Stomach (tissue), 9 donors: ENCODE measurements around the gene SCRT2. TPM values are rescaled to one million over a fixed set of nuclear protein-coding genes. Genes with fewer than 3 reads are reported as not detected.

Experiments used
- DNase-seq, 2 donors: peaks; one replicate each; pipeline versions ENCODE4 v3.0.0 to v3.0.0-alpha.2; 2013 to 2019
- H3K27ac ChIP-seq, 5 donors: fragments of 200-600 bp in 4 of 5; sonication (generic) in 4 of 5; one replicate each; pipeline ENCODE4 v1.5.1; 2013 to 2019; ENCODE audit warnings: mild to moderate bottlenecking in 1 of 5, moderate library complexity in 1 of 5
- H3K27me3 ChIP-seq, 3 donors: fragments of 200-600 bp; sonication (generic); one replicate each; pipeline ENCODE4 v1.5.1; 2017 to 2019; ENCODE audit warnings: mixed run types in 1 of 3
- H3K36me3 ChIP-seq, 4 donors: fragments of 200-600 bp; sonication (generic); 1 replicate in 3 of 4; 2 replicates in 1 of 4; pipeline ENCODE4 v1.5.1; 2016 to 2019
- H3K4me1 ChIP-seq, 4 donors: fragments of 200-600 bp; sonication (generic); one replicate each; pipeline ENCODE4 v1.5.1; 2016 to 2019
- H3K4me3 ChIP-seq, 4 donors: fragments of 200-600 bp; sonication (generic) in 3 of 4; one replicate each; pipeline ENCODE4 v1.5.1; 2016 to 2019; ENCODE audit warnings: mild to moderate bottlenecking in 1 of 4
- H3K9me3 ChIP-seq, 4 donors: fragments of 200-600 bp; sonication (generic); one replicate each; pipeline ENCODE4 v1.5.1; 2016 to 2019
- CTCF ChIP-seq, 7 experiments: fragments of 450-650 bp in 4 of 7; fragments of 200-600 bp in 3 of 7; sonication (generic) in 3 of 7; IDR thresholded peaks; one replicate each; pipeline ENCODE4 v1.5.1; 2016 to 2019; ENCODE audit warnings: antibody characterized with exemption in 7 of 7, control low read depth in 2 of 7, mild to moderate bottlenecking in 1 of 7
- EP300 ChIP-seq: sonication (generic); formaldehyde crosslinking; IDR thresholded peaks from one replicate; pipeline ENCODE4 v1.6.1; 2017; ENCODE audit warnings: antibody characterized with exemption
- POLR2A ChIP-seq, 4 donors: fragments of 450-650 bp; IDR thresholded peaks; one replicate each; pipeline ENCODE4 v1.6.1; 2016; ENCODE audit warnings: antibody characterized with exemption in 4 of 4, control low read depth in 2 of 4, mild to moderate bottlenecking in 1 of 4, moderate library complexity in 1 of 4
- POLR2AphosphoS5 ChIP-seq, 3 donors: sonication (generic); formaldehyde crosslinking; IDR thresholded peaks; one replicate each; pipeline ENCODE4 v1.6.1; 2016; ENCODE audit warnings: antibody characterized with exemption in 3 of 3
- WGBS, 5 donors: extraction: QIAGEN DNeasy Blood & Tissue Kit in 3 of 5; methylation state at CpG; one replicate each; pipeline versions ENCODE4 v1.1.5 to v1.1.7; 2013 to 2018; 5-methylcytosine and 5-hydroxymethylcytosine counted together
- intact Hi-C: fragments of 100-400 bp; cut with DNase I; formaldehyde crosslinking; loops from one replicate; pipeline ENCODE4 v1.15.1; 2023; ENCODE audit warnings: low total_unique reads
- polyA plus RNA-seq, 3 donors: library from polyadenylated mRNA; stranded (reverse); fragments of 200-250 nt; gene quantifications; one replicate each; pipeline ENCODE4 v1.2.3, GENCODE V29; 2013
- total RNA-seq, 5 donors: library from RNA; depleted of rRNA; stranded (reverse); fragments of >200 nt; gene quantifications; one replicate each; pipeline versions ENCODE4 v1.1.0 to v1.2.3, GENCODE V29; 2014 to 2016
- donor health status: healthy with polysubstance abuse.
- donor health status: Bipolar disorder and iron deficiency.
- donor health status: healthy.

Gene SCRT2
- total and polyA plus RNA-seq, 8 donors, result not detected

GRCh38 chr20:689947-690346 lies 14.3 kb upstream of the SCRT2 start:
- no peak for TF ChIP-seq POLR2AphosphoS5 (IDR thresholded peaks at IDR 0.05)
- no peak for TF ChIP-seq CTCF (IDR thresholded peaks at IDR 0.05)
- TF ChIP-seq POLR2A (IDR thresholded peaks at IDR 0.05), result no peak
- no peak for TF ChIP-seq EP300
- H3K27me3 ChIP-seq, result peaks cover 0 to 54% (median 17%) of the 10 kb centered on the region in 3 donors
- 33 to 61% (median 42%) methylated on average over 1 of the region's 1 CpG for WGBS, 5 donors

DNA sequence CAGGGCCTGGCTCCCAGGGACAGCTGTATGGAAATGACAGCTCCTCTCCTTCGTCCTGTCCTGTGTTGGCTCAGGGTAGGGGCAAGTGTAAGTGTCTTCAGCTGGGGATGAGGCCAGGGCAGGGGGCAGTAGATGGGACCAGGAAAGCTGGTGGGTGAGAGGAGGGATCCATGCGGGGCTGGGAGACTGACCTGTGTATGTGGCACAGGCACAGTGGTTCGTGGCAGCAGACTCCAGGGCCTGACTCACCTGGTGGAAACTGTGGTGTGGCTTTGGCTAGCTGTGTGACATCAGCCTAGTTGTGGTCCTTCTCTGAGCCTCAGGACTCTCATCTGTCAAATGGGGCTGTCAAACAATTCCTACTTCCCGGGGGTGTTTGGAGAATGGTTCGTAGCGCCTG lies 13.7 kb upstream of the SCRT2 start:
- Histone ChIP-seq H3K9me3 (peaks cover 0 to 5% (median 0%) of the 10 kb centered on the region in 4 donors), H3K36me3 (no peaks in the 10 kb centered on the region), H3K4me1 (no peaks in the 10 kb centered on the region), H3K27ac (no peak overlapping the region), H3K27me3 (peaks cover 0 to 60% (median 17%) of the 10 kb centered on the region in 3 donors), H3K4me3 (no peak overlapping the region)
- intact Hi-C loops, result no loop called here
- DNase-seq, result no peak
- TF ChIP-seq POLR2A (IDR thresholded peaks at IDR 0.05), result no peak
- no peak for TF ChIP-seq POLR2AphosphoS5 (IDR thresholded peaks at IDR 0.05)
- TF ChIP-seq CTCF (IDR thresholded peaks at IDR 0.05), result no peak
- no peak for TF ChIP-seq EP300
- 71 to 83% (median 79%) methylated on average over 6 of the region's 6 CpGs for WGBS, 5 donors

More at GRCh38 chr20:689947-690346, 14.3 kb upstream of the SCRT2 start:
- no peak overlapping the region for H3K4me3 ChIP-seq
- DNase-seq, result no peak
- no peaks in the 10 kb centered on the region for H3K36me3 ChIP-seq
- H3K9me3 ChIP-seq, result peaks cover 0 to 5% (median 0%) of the 10 kb centered on the region in 4 donors
- intact Hi-C loops, result no loop called here
- H3K27ac ChIP-seq, result no peak overlapping the region
- peaks cover 0 to 5% (median 0%) of the 10 kb centered on the region in 4 donors for H3K4me1 ChIP-seq

DNA sequence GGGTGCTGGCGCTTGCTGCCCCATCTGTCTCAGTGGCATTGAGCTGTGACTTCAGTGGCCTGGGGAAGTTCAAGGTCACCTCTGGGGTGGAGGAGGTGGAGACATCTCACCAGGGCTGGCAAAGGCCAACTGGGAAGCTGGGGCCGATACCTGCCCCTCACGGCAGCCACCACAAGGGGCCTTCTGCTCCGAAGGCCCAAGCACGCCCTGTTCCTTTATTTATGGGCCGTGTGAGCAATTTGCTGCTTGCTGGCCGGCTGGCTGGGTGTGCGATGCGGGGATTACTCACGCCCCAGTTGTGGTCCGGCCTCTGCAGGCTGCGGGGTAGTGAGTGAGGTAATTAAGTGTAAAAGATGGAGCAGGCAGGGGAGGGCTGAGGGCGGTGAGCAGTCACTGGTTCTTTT lies 13.2 kb upstream of the SCRT2 start:
- H3K27me3 ChIP-seq, result peaks cover 0 to 65% (median 17%) of the 10 kb centered on the region in 3 donors

GRCh38 chr20:687468-688203 lies 12.0 kb upstream of the SCRT2 start:
- 73 to 79% (median 77%) methylated on average over 9 of the region's 9 CpGs for WGBS, 5 donors
- DNase-seq, result no peak
- intact Hi-C loops, result no loop called here
- TF ChIP-seq POLR2A (IDR thresholded peaks at IDR 0.05) (no peak), POLR2AphosphoS5 (IDR thresholded peaks at IDR 0.05) (no peak), EP300 (no peak), CTCF (IDR thresholded peaks at IDR 0.05) (no peak)
- Histone ChIP-seq H3K27ac (no peak overlapping the region), H3K4me1 (no peaks in the 10 kb centered on the region), H3K4me3 (no peak overlapping the region), H3K27me3 (peaks cover 0 to 77% (median 17%) of the 10 kb centered on the region in 3 donors), H3K9me3 (peaks cover 0 to 5% (median 0%) of the 10 kb centered on the region in 4 donors), H3K36me3 (no peaks in the 10 kb centered on the region)

More for the DNA sequence above, 13.2 kb upstream of the SCRT2 start:
- peak in 1 of 2 donors; percentile 56 for DNase-seq
- H3K4me3 ChIP-seq, result no peak overlapping the region
- H3K4me1 ChIP-seq, result no peaks in the 10 kb centered on the region
- H3K9me3 ChIP-seq, result peaks cover 0 to 5% (median 0%) of the 10 kb centered on the region in 4 donors
- TF ChIP-seq EP300 (no peak), CTCF (IDR thresholded peaks at IDR 0.05) (no peak), POLR2AphosphoS5 (IDR thresholded peaks at IDR 0.05) (no peak), POLR2A (IDR thresholded peaks at IDR 0.05) (no peak)
- WGBS, 5 donors, result 21 to 36% (median 29%) methylated on average over 13 of the region's 13 CpGs
- H3K27ac ChIP-seq, result no peak overlapping the region
- intact Hi-C loops, result no loop called here
- no peaks in the 10 kb centered on the region for H3K36me3 ChIP-seq
